Iris pigment epithelial cell (primary cell): Measurements from ENCODE around the gene PDGFB.

Source experiments
- DNase-seq: peaks from one replicate; pipeline ENCODE4 v3.0.0-alpha.2; 2011; ENCODE audit warnings: low read depth

The PDGFB gene

DNA sequence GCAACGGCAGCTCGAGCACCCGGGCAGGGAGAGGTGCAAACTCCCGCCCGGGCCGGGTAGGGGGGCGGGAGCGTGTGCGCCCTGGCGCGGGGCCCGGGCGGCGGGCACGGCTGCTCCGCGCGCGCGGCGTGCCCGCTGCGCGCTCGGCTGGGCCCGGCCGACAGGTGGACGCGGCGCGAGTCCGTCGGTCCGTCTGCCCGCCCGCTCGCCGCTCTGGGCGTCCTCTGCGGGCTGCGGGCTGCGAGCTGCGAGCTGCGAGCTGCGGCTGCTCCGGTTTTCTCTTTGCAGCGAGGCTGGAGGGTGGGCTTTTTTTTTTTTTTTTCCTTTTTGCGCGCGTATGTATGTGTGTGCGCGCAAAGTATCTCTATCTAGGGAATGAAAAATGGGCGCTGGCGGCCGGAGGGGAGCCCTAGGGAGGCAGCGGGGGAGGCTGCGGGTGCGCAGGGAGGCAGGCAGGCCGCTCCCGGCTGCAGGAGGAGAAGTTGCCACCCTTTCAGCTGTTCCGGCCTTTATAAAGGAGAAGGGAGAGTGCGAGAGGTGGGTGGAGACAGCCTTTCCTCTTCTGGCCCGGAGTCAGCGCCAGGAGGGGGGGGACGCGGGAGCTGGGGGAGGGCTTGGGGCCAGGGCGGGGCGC, at the start of gene PDGFB:
TSS of gene PDGFB (minus strand) at position 487 of the 634 bp plus-strand sequence. CDS start 1,019 bp downstream, outside the sequence.
- DNase-seq = no peak

GRCh38 chr22:39293766-39294368, 49.1 kb upstream of the PDGFB start:
- no peak for DNase-seq

DNA sequence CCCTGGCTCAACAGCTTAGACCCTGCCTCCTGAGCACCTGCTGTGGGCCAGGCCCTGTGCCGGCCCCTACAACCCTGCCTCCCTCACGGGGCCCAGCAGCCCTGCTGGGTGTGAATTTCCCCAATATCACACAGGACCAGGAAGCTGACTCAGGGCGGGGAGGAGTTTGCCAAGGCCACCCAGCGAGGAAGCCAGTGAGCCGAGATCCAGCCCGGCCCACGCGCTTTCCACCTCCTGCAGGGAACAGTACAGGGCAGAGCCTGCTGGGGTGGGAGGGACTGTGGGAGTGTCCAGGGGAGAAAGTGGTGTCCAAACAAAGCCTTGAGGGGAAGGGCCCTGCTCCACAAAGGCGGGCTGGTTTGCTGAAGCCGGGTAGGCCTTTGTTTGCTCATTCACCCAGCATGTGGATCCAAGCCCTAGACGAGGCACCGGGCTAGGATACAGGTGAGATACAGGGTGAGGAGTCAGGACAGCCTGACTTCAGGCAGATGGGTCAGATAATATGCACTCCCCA, 47.8 kb upstream of the PDGFB start:
- DNase-seq = peak; percentile 96

DNA sequence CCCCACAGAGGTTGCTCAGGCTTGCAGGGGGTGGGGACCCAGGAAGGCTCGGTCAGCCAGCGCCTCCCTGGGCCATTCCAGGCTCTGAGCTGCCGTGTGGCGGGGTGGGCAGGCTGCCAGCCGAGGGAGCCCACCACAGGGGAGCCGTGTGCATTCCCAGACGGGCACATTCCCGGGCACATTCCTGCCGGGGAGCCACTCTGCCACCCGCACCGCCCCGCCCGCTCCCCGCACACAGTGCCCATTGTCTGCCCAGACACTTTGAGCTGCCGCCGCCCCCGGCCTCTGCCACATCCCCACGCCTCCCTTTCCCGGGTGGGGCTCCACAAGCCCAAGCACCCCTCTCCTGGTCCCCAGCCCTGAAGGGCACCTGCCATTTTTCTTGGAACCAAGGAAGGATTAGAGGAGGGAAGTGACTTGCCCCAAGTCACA, 47.3 kb upstream of the PDGFB start:
- DNase-seq = no peak

- DNase-seq = no peak
Measured at GRCh38 chr22:39291523-39291922, 46.7 kb upstream of the PDGFB start.

DNA sequence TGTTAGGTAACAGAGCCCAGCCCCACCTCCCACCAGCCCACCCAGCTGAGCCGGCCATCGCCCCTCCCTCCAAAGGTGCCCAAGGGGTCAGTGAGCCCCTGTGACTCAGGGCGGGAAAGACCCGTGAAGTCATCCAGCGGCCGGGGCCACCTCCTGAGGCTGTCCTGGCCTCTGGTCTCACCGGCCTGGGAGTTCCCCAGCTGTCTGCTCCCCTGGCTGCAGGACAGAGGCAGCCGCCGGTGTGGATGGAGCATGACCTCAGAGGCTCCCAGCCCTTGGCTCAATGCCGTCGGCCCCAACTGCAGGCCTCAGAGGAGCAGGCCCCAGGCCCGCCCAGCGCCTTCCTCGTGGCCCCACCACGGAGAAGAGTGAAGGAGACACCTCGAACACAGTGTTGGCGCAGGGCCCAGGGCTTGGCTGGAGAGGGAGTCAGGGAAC, 46.0 kb upstream of the PDGFB start:
- peak; percentile 84 for DNase-seq

DNA sequence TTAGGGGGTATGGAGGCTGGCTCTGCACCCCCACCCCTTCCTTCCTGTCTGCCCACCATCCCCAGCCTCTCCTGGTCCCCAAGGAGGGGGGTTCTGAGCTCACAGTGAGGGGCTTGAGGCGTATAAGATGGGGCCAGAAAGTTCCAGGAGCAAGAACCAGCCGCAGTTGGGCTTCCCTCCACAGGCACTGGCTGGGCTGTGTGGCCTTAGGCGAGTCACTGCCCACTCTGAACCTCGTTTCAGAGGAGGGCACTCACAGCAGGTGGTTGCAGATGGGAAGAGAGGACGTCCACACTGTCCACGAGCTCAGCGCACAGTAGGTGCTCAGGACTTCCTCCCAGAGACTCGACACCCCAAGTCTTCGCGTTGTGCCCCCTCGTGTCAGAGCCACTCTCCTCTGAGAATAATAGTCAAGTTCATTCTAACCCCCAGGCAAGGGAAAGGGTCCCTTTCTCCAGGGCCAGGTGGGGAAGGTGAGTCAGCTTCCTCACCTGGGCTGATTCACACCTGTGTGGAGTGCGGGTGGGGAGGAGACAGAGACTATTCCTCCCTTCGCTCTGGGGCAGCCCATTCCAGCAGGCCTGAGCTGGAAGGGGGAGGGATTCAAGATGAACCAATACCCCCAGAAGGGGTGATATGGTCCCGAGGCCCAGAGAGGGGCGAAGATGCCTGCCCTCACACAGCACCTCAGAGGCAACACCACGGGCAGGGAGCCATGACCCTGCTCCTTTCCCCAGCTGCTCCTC, 45.4 kb upstream of the PDGFB start:
- DNase-seq = no peak

DNA sequence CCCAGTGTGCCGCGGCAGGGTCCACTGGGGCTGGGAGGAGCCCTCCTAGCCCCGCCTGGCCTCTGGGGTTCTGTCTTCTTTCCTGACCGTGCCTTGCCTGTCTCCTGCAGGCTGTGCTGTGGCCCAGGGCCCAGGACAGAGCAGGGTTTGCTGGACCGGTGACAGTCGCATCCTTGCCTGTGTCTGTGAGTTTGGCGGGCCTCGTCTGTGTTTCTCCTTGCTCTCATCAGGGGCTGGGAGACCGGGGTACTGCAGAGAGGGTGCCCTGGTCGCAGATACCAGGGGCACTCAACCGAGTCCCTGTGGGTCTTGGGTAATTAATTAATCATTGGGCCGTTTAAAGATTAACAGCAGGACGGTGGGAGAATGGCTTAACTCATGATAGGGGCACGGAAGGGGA, 44.8 kb upstream of the PDGFB start:
- no peak for DNase-seq

- DNase-seq = no peak
Measured at GRCh38 chr22:39288135-39288898, 43.5 kb upstream of the PDGFB start.

DNA sequence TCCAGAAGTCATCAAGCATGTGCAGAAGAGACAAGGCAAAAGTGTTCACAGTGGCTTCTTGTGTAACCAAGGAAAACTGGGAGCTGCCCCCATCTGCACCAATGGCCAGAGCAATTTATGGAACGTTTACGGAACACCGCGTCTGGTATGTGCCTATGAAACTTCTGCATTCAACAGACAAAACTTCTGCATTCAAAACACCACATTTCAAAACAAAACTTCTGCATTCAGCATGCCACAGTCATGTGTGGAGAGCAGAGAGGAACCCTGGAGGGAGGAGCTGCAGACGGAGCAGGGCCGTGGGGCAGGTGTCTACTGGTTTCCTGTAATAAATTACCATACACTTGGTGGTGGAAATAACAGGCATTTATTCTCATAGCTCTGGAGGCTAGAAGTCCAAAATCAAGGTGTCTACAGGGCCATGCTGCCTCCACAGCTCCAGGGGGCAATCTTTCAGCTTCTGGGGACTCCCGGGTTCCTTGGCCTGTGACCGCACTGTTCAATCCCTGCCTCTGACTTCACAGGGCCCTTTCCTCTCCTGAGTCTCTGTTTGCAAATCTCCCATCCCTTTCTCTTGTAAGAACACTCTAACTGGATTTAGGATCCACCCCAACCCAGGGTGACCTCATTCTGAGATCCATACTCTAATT, 42.4 kb upstream of the PDGFB start:
- no peak for DNase-seq

DNA sequence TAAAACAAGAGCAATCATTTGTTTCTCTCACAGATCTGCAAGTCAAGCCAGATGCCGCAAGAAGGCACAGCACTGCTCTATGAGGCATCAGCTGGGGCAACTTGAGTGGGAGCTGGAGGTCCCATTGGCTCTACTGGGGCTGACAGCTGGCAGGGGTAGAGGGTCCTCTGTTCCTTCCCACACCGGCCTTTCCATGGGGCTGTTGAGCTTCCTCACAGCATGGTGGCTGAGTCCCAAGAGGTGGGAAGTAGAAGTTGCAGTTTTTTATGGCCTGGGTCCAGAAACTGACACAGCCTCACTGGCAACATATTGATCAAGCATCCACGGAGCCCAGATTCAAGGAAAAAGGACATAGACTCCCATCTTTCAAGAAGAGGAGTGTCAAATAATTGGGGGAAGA, 40.2 kb upstream of the PDGFB start:
- no peak for DNase-seq

- no peak for DNase-seq
Measured at GRCh38 chr22:39284142-39284980, 39.6 kb upstream of the PDGFB start.

DNA sequence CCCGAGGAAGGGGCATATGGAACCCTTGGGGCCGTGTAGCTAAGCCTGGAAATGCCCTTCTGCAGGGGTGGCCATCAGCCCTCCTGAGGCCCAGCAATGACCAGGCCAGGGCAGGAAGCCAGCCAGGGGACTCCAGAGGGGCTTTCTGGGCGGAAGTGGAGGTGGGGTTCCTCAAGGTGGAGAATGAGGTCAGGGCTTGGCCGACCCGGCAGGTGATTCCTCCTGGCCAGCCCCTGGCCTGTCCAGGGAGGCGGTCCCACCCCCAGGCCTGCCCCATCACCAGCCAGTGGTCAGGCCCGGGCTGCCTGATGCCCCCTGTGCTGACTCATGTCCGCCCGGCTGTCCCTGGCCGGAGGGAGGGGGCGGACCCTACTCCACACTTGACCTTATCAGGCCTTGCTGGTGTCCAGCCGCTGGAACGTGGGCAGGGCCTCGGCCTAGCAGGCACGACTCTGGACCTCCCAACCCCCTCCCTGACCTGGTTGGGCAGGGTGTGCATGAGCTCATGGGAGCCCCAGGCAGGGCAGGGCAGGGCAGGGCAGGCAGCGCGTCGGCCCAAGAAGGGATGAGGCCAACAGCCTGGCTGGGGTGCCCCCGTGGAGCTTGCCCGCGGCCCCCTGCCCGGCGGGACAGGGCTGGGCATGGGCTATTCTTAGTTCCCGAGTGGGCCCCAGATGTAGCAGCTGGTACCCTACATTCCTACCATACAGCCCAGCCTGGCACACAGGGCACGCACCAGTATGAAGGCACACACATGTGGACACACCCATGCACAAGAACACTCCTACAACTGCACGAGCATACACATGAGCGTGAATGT, 38.8 kb upstream of the PDGFB start:
- DNase-seq = peak; percentile 31

- no peak for DNase-seq
Measured at GRCh38 chr22:39282645-39283321, 38.0 kb upstream of the PDGFB start.

DNA sequence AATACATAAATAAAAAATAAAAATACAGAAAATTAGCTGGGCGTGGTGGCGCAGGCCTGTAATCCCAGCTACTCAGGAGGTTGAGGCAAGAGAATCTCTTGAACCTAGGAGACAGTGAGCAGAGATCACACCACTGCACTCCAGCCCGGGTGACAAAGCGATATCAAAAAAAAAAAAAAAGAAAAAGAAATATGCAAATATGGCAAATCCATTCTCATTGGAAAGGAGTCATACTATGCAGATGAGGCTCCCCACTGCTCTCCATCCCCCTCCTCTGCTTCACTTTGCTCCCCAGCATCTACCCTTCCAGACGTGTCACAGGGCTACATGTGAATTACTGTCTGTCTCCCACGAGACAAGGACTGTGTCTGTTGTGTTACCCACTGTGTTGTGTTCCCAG, 36.3 kb upstream of the PDGFB start:
- no peak for DNase-seq

DNA sequence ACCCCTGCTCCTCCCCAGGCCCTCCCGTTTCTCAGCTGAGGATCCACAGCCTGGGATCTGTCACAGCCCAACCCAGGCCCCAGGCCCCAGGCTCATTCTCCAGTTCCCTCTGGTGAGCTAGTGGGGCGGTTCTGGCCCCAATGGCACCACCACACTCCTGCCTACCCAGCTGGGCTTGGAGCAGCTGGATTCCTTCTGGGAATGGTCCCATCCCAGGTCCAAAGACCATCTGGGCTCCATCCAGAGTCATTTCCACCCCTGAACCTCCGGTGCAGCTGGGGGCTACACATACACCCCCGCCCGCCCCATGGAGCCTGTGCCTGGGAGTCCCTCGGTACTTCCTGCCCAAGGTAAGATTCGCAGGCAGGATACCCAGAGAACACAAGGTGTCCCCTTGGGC, 35.5 kb upstream of the PDGFB start:
- DNase-seq = no peak

DNA sequence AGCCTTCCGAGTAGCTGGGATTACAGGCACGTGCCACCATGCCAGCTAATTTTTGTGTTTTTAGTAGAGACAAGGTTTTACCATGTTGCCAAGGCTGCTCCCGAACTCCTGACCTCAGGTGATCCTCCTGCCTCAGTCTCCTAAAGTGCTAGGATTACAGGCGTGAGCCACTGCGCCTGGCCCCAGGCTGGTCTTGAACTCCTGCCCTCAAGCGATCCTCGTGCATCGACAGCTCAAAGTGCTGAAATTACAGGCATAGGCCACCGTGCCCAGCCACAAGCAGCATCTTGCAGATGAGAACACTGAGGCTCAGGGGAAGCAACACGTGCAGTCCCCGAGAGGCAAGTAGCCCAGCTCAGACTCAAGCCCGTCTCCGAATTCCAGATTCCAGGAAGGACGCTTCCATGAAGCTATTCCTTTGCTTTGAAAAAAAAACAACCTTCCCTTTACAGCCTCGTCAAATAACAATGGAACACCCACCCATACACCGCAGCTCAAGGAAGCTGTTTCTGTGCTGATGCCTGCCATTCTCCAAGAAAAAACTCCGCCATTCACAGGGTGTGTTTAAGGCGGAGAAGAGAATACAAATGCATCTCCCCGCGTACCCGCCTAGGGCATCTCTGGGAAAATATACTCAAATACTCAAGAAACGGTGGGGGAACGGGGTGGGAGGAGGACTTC, 34.5 kb upstream of the PDGFB start:
- no peak for DNase-seq

DNA sequence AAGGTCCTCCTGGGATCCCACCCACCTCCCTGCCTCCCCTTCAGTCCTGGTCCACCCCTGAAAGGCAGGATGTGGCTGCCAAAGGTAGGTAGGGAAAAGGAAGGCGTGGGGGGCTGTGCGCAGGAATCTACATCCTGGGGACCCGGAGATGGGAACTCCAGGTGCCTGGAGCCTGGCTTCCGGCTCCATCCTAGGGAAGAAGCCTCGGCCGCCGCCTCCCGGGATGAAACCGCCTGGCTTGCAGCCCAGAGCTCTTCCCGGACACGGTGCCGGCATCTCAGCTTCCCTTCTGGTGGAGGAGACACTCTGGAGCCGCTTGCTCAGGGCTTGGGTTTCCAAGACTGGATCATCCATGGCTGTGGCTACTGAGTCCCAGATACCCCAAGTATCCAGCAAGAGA, 33.3 kb upstream of the PDGFB start:
- DNase-seq = peak; percentile 44

DNA sequence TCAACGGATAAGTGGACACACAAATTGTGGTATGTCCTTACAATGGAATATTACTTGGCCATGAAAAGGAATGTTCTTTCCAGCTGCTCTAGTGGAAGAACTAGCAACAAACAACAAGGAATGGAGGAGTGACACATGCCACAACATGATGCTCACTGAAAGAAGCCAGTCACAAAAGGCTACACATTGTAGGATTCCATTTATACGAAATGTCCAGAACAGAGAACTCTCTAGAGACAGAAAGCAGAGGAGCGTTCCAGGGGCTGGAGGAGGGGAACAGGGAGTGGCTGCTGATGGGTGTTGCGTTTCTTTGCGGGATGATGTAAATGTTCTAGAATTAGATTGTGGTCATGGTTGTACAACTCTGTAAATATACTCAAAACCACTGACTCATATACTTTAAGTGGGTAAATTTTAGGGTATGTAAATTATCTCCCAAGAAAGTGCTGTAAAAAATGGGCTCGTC, 32.4 kb upstream of the PDGFB start:
- DNase-seq = peak; percentile 91
